SKM-1 treated with dmso at 0.1 percent for 144 hours (cell line): Measurements from ENCODE around the gene EVL.

Experiments
- DNase-seq: peaks from one replicate; lab custom pipeline; 2025; ENCODE audit not compliant: unreplicated experiment; lab: John Stamatoyannopoulos, UW

EVL gene

GRCh38 chr14:100108042-100108825 is 43.0 kb downstream of the EVL start:
- DNase-seq = peak; percentile 30

- DNase-seq = no peak
These were observed 43.8 kb downstream of the EVL start for GRCh38 chr14:100108840-100109593.

- no peak for DNase-seq
These were observed 44.4 kb downstream of the EVL start for GRCh38 chr14:100109594-100109955.

GRCh38 chr14:100110816-100111215 is 45.6 kb downstream of the EVL start:
- DNase-seq = no peak

- no peak for DNase-seq
These were observed 46.9 kb downstream of the EVL start for GRCh38 chr14:100111931-100112704.

GRCh38 chr14:100114109-100114765 is 49.0 kb downstream of the EVL start:
- DNase-seq = no peak

GRCh38 chr14:100115236-100115635 is 50.0 kb downstream of the EVL start:
- DNase-seq = no peak

GRCh38 chr14:100115726-100116125 is 50.5 kb downstream of the EVL start:
- DNase-seq = no peak

- no peak for DNase-seq
These were observed 50.9 kb downstream of the EVL start for GRCh38 chr14:100116134-100116533.

GRCh38 chr14:100117026-100117425 is 51.8 kb downstream of the EVL start:
- no peak for DNase-seq

- DNase-seq = no peak
These were observed 52.6 kb downstream of the EVL start for GRCh38 chr14:100117633-100118395.

- no peak for DNase-seq
These were observed 53.3 kb downstream of the EVL start for GRCh38 chr14:100118396-100119011.

GRCh38 chr14:100119251-100119650 is 54.0 kb downstream of the EVL start:
- DNase-seq = no peak

- no peak for DNase-seq
These were observed 55.5 kb downstream of the EVL start for GRCh38 chr14:100120522-100121269.

- no peak for DNase-seq
These were observed 56.6 kb downstream of the EVL start for GRCh38 chr14:100121643-100122480.

- DNase-seq = peak; percentile 56
These were observed 57.4 kb downstream of the EVL start for GRCh38 chr14:100122481-100123223.

- no peak for DNase-seq
These were observed 58.4 kb downstream of the EVL start for GRCh38 chr14:100123618-100124017.
